Measurements from ENCODE around the gene TMOD4.

TMOD4 gene

DNA sequence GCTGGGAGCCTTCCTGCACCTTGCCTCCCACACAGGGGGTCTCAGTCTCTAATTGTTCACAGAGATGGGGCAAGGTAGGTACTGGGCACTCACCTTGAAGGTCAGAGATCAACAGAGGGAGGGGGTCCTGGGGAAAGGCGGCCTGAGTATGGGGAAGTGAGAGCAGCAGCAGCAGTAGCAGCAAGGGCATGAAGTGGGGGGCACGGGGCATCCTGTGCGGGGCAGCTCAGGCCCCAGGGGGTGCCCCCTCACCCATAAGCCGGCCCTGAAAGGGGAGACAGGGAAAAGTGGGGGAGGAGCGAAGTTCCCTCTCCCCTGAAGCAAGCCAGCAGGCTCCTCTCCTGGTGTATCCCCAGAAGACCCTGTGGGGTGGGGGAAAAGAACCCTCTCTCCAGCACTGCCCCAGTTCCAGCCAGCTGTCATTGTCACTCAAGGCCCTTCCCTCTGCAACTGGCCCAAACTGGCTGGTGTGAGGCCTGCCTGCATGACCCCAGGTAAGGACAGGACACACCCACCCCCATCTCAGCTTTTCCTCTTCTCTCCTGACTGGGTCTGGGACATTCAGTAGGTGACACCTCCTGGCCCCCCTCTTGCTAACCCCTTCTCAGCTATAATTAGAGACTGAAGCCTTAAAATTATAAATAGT lies 33.2 kb downstream of the TMOD4 start:
- Histone ChIP-seq H3K4ac (ENCODE audit: low read depth, low read length) (no peak overlapping the region), H3K14ac (ENCODE audit: low read length) (no peak overlapping the region), H2BK120ac (ENCODE audit: insufficient read depth, low read length, poor library complexity) (no peak overlapping the region), H4K8ac (ENCODE audit: low read depth, low read length) (no peak overlapping the region), H3K4me3 (ENCODE audit: low read depth, low read length) (no peak overlapping the region), H3K23ac (ENCODE audit: low read length) (no peak overlapping the region), H4K12ac (ENCODE audit: low read depth, low read length) (no peak overlapping the region), H3K4me2 (ENCODE audit: low read length) (no peak overlapping the region), H2AK5ac (ENCODE audit: low read length) (no peak overlapping the region), H4K91ac (ENCODE audit: low read depth, low read length) (no peak overlapping the region), H3K9me3 (ENCODE audit: insufficient read depth, low read depth, low read length) (no peaks in the 10 kb centered on the region), H3K9ac (ENCODE audit: low read length) (no peak overlapping the region), H3K79me1 (ENCODE audit: low read length) (peaks cover 2% of the 10 kb centered on the region), H3K36me3 (ENCODE audit: control insufficient read depth in 1 of 2, insufficient read depth in 2 of 2, low read length in 2 of 2) (no peaks in the 10 kb centered on the region), H3K27ac (ENCODE audit: low read depth, low read length) (no peak overlapping the region), H2AFZ (ENCODE audit: insufficient read depth, low read length, poor library complexity) (no peak overlapping the region), H2BK5ac (ENCODE audit: low read depth, low read length, poor library complexity) (no peak overlapping the region), H3K18ac (ENCODE audit: low read length) (no peak overlapping the region), H3K79me2 (ENCODE audit: control insufficient read depth, insufficient read depth, low read length, poor library complexity) (no peaks in the 10 kb centered on the region), H3K4me1 (ENCODE audit: control insufficient read depth in 1 of 2, insufficient read depth in 2 of 2, low read length in 2 of 2) (peaks cover 8 to 15% of the 10 kb centered on the region in 2 experiments), H3K27me3 (ENCODE audit: insufficient read depth, low read length) (peaks cover 16% of the 10 kb centered on the region), H2BK12ac (ENCODE audit: low read length) (no peak overlapping the region)
- no peak for DNase-seq
- whole genome bisulfite sequencing (ENCODE audit: extremely low coverage, insufficient coverage, insufficient read length) = no CpG with 5 or more reads among the region's 5 CpGs

DNA sequence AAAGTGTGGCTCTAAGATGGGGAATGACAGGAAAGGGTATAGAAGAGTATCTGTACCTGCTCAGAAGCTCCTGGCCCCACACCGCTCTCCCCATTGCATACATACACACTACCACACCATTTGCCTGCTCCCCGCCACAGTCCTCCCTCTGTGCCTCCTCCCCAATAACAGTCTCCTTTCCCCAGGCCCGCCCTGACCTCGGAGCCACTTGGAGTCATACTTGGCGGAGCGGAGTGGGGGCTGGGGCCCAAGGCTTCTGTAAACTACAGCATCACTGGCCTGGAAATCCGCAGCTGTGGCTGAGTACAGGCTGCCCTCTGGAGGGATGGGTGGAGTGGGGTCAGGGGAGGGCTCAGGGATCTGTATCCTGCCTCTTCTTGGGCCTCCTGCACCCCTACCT lies 38.0 kb downstream of the TMOD4 start:
- Histone ChIP-seq H3K79me1 (ENCODE audit: low read length) (no peaks in the 10 kb centered on the region), H3K36me3 (ENCODE audit: control insufficient read depth in 1 of 2, insufficient read depth in 2 of 2, low read length in 2 of 2) (peaks cover 0 to 3% of the 10 kb centered on the region in 2 experiments), H2BK5ac (ENCODE audit: low read depth, low read length, poor library complexity) (no peak overlapping the region), H3K23ac (ENCODE audit: low read length) (no peak overlapping the region), H3K4ac (ENCODE audit: low read depth, low read length) (no peak overlapping the region), H3K27me3 (ENCODE audit: insufficient read depth, low read length) (peaks cover 13% of the 10 kb centered on the region), H4K12ac (ENCODE audit: low read depth, low read length) (no peak overlapping the region), H2AK5ac (ENCODE audit: low read length) (no peak overlapping the region), H3K18ac (ENCODE audit: low read length) (no peak overlapping the region), H4K91ac (ENCODE audit: low read depth, low read length) (no peak overlapping the region), H2BK12ac (ENCODE audit: low read length) (no peak overlapping the region), H3K79me2 (ENCODE audit: control insufficient read depth, insufficient read depth, low read length, poor library complexity) (no peaks in the 10 kb centered on the region), H2AFZ (ENCODE audit: insufficient read depth, low read length, poor library complexity) (no peak overlapping the region), H3K9me3 (ENCODE audit: insufficient read depth, low read depth, low read length) (peaks cover 7% of the 10 kb centered on the region), H4K8ac (ENCODE audit: low read depth, low read length) (no peak overlapping the region), H2BK120ac (ENCODE audit: insufficient read depth, low read length, poor library complexity) (no peak overlapping the region), H3K27ac (ENCODE audit: low read depth, low read length) (no peak overlapping the region), H3K14ac (ENCODE audit: low read length) (no peak overlapping the region), H3K4me3 (ENCODE audit: low read depth, low read length) (no peak overlapping the region), H3K9ac (ENCODE audit: low read length) (no peak overlapping the region), H3K4me2 (ENCODE audit: low read length) (no peak overlapping the region), H3K4me1 (ENCODE audit: control insufficient read depth in 1 of 2, insufficient read depth in 2 of 2, low read length in 2 of 2) (peaks cover 0 to 6% of the 10 kb centered on the region in 2 experiments)
- no peak for DNase-seq
- WGBS (ENCODE audit: extremely low coverage, insufficient coverage, insufficient read length) = no CpG with 5 or more reads among the region's 7 CpGs

DNA sequence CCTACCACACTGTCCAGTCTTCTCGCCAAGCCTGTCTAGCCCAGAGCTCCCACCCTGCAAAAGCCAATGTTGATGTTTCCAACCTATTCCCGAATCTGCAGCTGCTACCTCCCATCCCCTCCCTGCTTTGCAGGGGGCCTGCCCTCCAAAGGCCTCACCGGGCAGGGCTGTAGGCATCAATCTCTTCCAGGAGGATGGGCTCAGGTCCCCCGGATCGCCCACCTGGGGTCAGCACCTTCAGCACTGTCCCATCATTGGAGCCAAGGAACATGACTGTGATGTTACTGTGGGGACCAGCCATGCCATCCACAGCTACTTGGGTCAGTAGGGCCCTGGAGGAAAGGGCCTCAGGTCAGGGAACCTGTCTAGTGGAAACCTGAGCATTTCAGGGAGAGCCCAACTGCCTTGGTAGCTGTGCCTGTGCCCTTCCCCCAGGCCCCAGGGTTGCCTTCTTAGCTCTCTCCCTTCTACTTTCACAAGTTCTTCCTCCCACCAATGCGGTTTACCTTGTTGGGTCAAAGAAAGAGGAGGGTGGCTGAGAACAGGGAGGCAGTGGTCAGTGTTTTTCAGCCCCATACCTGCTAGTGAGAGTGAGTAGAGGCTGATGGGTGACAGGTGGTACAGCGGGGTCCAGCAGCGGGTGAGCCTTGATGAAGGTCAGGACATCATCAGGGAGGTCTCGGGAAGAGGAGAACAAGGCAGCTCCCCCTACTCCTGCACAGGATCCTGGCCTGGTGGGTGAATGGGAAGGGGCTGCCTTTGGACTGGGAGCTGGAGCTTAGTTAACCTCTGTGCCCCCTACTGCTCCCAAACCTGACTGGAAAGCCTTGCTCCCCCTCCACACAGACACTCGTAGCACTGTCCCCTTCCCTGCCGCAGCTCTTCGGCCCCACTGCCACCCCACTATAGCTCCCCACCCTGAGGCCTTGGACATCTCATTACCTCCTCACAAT lies 40.1 kb downstream of the TMOD4 start:
- no peak overlapping the region for H3K4ac ChIP-seq (ENCODE audit: low read depth, low read length)
- no peak overlapping the region for H3K23ac ChIP-seq (ENCODE audit: low read length)
- H3K9ac ChIP-seq (ENCODE audit: low read length) = no peak overlapping the region
- no peak overlapping the region for H3K4me3 ChIP-seq (ENCODE audit: low read depth, low read length)
- H4K12ac ChIP-seq (ENCODE audit: low read depth, low read length) = no peak overlapping the region
- no peak for DNase-seq
- H3K9me3 ChIP-seq (ENCODE audit: insufficient read depth, low read depth, low read length) = peaks cover 7% of the 10 kb centered on the region
- H2BK120ac ChIP-seq (ENCODE audit: insufficient read depth, low read length, poor library complexity) = no peak overlapping the region
- H4K8ac ChIP-seq (ENCODE audit: low read depth, low read length) = no peak overlapping the region
- no peaks in the 10 kb centered on the region for H3K79me2 ChIP-seq (ENCODE audit: control insufficient read depth, insufficient read depth, low read length, poor library complexity)
- H3K4me1 ChIP-seq (ENCODE audit: control insufficient read depth in 1 of 2, insufficient read depth in 2 of 2, low read length in 2 of 2) = peaks cover 10 to 15% of the 10 kb centered on the region in 2 experiments
- peaks cover 22% of the 10 kb centered on the region for H3K27me3 ChIP-seq (ENCODE audit: insufficient read depth, low read length)
- no peak overlapping the region for H3K4me2 ChIP-seq (ENCODE audit: low read length)
- no peak overlapping the region for H3K27ac ChIP-seq (ENCODE audit: low read depth, low read length)
- no peak overlapping the region for H2BK5ac ChIP-seq (ENCODE audit: low read depth, low read length, poor library complexity)
- H4K91ac ChIP-seq (ENCODE audit: low read depth, low read length) = no peak overlapping the region
- H2AK5ac ChIP-seq (ENCODE audit: low read length) = no peak overlapping the region
- H2AFZ ChIP-seq (ENCODE audit: insufficient read depth, low read length, poor library complexity) = no peak overlapping the region
- no peak overlapping the region for H3K18ac ChIP-seq (ENCODE audit: low read length)
- no peak overlapping the region for H3K14ac ChIP-seq (ENCODE audit: low read length)
- no peak overlapping the region for H2BK12ac ChIP-seq (ENCODE audit: low read length)
- peaks cover 2% of the 10 kb centered on the region for H3K79me1 ChIP-seq (ENCODE audit: low read length)
- H3K36me3 ChIP-seq (ENCODE audit: control insufficient read depth in 1 of 2, insufficient read depth in 2 of 2, low read length in 2 of 2) = peaks cover 0 to 3% of the 10 kb centered on the region in 2 experiments
- WGBS (ENCODE audit: extremely low coverage, insufficient coverage, insufficient read length) = no CpG with 5 or more reads among the region's 12 CpGs

DNA sequence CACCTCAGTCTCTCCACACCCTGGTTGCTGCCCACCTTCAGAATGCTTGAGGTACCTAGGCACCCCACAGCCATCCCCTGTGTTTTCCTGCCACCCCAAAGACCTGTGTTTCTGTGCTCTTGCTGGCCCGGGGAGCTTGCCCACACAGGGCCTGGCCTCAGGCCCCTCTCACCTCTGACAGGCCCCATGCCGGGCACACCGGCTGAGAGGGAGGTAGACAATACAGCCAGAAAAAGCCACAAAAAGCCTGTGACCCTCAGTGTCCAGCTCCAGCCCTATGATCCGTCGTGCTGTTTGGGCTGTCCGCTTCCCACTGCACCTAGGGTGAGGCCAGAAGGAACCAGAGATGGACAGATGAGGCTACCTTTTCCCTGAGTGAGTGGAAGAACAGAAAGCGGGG lies 40.8 kb downstream of the TMOD4 start:
- no peak overlapping the region for H3K9ac ChIP-seq (ENCODE audit: low read length)
- H3K4me3 ChIP-seq (ENCODE audit: low read depth, low read length) = no peak overlapping the region
- H2BK5ac ChIP-seq (ENCODE audit: low read depth, low read length, poor library complexity) = no peak overlapping the region
- no peak overlapping the region for H2AFZ ChIP-seq (ENCODE audit: insufficient read depth, low read length, poor library complexity)
- no peaks in the 10 kb centered on the region for H3K79me2 ChIP-seq (ENCODE audit: control insufficient read depth, insufficient read depth, low read length, poor library complexity)
- no peak overlapping the region for H4K91ac ChIP-seq (ENCODE audit: low read depth, low read length)
- peaks cover 0 to 3% of the 10 kb centered on the region in 2 experiments for H3K36me3 ChIP-seq (ENCODE audit: control insufficient read depth in 1 of 2, insufficient read depth in 2 of 2, low read length in 2 of 2)
- peaks cover 22% of the 10 kb centered on the region for H3K27me3 ChIP-seq (ENCODE audit: insufficient read depth, low read length)
- H3K18ac ChIP-seq (ENCODE audit: low read length) = no peak overlapping the region
- no peak overlapping the region for H2BK120ac ChIP-seq (ENCODE audit: insufficient read depth, low read length, poor library complexity)
- H3K4ac ChIP-seq (ENCODE audit: low read depth, low read length) = no peak overlapping the region
- no peak for DNase-seq
- no peak overlapping the region for H3K4me2 ChIP-seq (ENCODE audit: low read length)
- no peak overlapping the region for H3K27ac ChIP-seq (ENCODE audit: low read depth, low read length)
- no peak overlapping the region for H4K8ac ChIP-seq (ENCODE audit: low read depth, low read length)
- WGBS (ENCODE audit: extremely low coverage, insufficient coverage, insufficient read length) = no CpG with 5 or more reads among the region's 7 CpGs
- H3K14ac ChIP-seq (ENCODE audit: low read length) = no peak overlapping the region
- no peak overlapping the region for H2BK12ac ChIP-seq (ENCODE audit: low read length)
- H4K12ac ChIP-seq (ENCODE audit: low read depth, low read length) = no peak overlapping the region
- peaks cover 2% of the 10 kb centered on the region for H3K79me1 ChIP-seq (ENCODE audit: low read length)
- no peak overlapping the region for H3K23ac ChIP-seq (ENCODE audit: low read length)
- peaks cover 10 to 15% of the 10 kb centered on the region in 2 experiments for H3K4me1 ChIP-seq (ENCODE audit: control insufficient read depth in 1 of 2, insufficient read depth in 2 of 2, low read length in 2 of 2)
- no peak overlapping the region for H2AK5ac ChIP-seq (ENCODE audit: low read length)
- peaks cover 7% of the 10 kb centered on the region for H3K9me3 ChIP-seq (ENCODE audit: insufficient read depth, low read depth, low read length)

Measured in trophoblast cell (in vitro differentiated cells and primary cell).